Neural cell (in vitro differentiated cells): ENCODE results near the gene DHRS3. TPM values are rescaled to one million over a fixed set of nuclear protein-coding genes. Genes with fewer than 3 reads are reported as not detected.

Source experiments
- H2AFZ ChIP-seq: fragments of 200-600, 300-800 bp; sonication (generic), shearing (Covaris generic); 2 replicates; pipeline ENCODE4 v1.6.0; 2014; ENCODE audit warnings: low read depth, mild to moderate bottlenecking, antibody characterized with exemption, low read length, moderate library complexity
- H3F3A ChIP-seq: fragments of 200-600 bp; shearing (Covaris generic); 2 replicates; pipeline ENCODE4 v1.6.1; 2016; ENCODE audit warnings: mild to moderate bottlenecking, moderate library complexity, mixed read lengths, antibody characterized with exemption, low read length; ENCODE audit not compliant: insufficient read depth, poor library complexity, severe bottlenecking
- H3K27ac ChIP-seq: fragments of 200-600, 300-800 bp; sonication (generic), shearing (Covaris generic); 2 replicates; pipeline ENCODE4 v1.5.1; 2014; ENCODE audit warnings: mild to moderate bottlenecking, low read length, moderate library complexity
- H3K27me3 ChIP-seq: fragments of 300-800, 200-600 bp; sonication (generic), shearing (Covaris generic); 2 replicates; pipeline ENCODE4 v1.6.0; 2014; ENCODE audit warnings: mild to moderate bottlenecking, low read depth, low read length, moderate library complexity; ENCODE audit not compliant: insufficient read depth
- H3K36me3 ChIP-seq: fragments of 300-800, 200-600 bp; sonication (generic), shearing (Covaris generic); 2 replicates; pipeline ENCODE4 v1.5.1; 2014; ENCODE audit warnings: mild to moderate bottlenecking, antibody characterized with exemption, low read length, moderate library complexity; ENCODE audit not compliant: insufficient read depth
- H3K4me2 ChIP-seq: fragments of 300-800, 200-600 bp; sonication (generic), shearing (Covaris generic); 2 replicates; pipeline ENCODE4 v1.6.0; 2014; ENCODE audit warnings: mild to moderate bottlenecking, low read length
- H3K4me3 ChIP-seq: fragments of 300-800, 200-600 bp; sonication (generic), shearing (Covaris generic); 2 replicates; pipeline ENCODE4 v1.5.1; 2014; ENCODE audit warnings: mild to moderate bottlenecking, low read length, moderate library complexity
- H3K79me2 ChIP-seq: fragments of 200-600 bp; shearing (Covaris generic); replicated peaks from 2 replicates; pipeline ENCODE4 v1.6.0; 2014; ENCODE audit warnings: mild to moderate bottlenecking, low read length, moderate library complexity; ENCODE audit not compliant: insufficient read depth
- H3K9ac ChIP-seq: fragments of 300-800, 200-600 bp; sonication (generic), shearing (Covaris generic); 2 replicates; pipeline ENCODE4 v1.6.1; 2016; ENCODE audit warnings: mild to moderate bottlenecking, low read length, mixed read lengths
- H3K9me2 ChIP-seq: fragments of 200-600 bp; shearing (Covaris generic); 2 replicates; pipeline ENCODE4 v1.6.1; 2016; ENCODE audit warnings: mild to moderate bottlenecking, low read length, mixed read lengths; ENCODE audit not compliant: insufficient read depth
- H3K9me3 ChIP-seq: fragments of 200-600, 300-800 bp; sonication (generic), shearing (Covaris generic); 2 replicates; pipeline ENCODE4 v1.6.1; 2016; ENCODE audit warnings: mild to moderate bottlenecking, mixed run types, low read length, moderate library complexity, mixed read lengths
- H4K20me1 ChIP-seq: fragments of 200-600 bp; shearing (Covaris generic); 2 replicates; pipeline ENCODE4 v1.6.1; 2016; ENCODE audit warnings: mild to moderate bottlenecking, mixed run types; ENCODE audit not compliant: insufficient read depth
- EP300 ChIP-seq: fragments of 450-650 bp; conservative IDR thresholded peaks from 2 replicates; pipeline ENCODE4 v1.6.1; 2014; ENCODE audit warnings: antibody characterized with exemption, mild to moderate bottlenecking, moderate library complexity; ENCODE audit not compliant: poor library complexity, severe bottlenecking
- EZH2 ChIP-seq: fragments of 200-600, 300-800 bp; shearing (Covaris generic), sonication (generic); IDR thresholded peaks from 2 replicates; pipeline ENCODE4 v1.6.1; 2014; ENCODE audit warnings: antibody characterized with exemption, low read length, borderline replicate concordance, mild to moderate bottlenecking; ENCODE audit not compliant: insufficient read depth, poor library complexity, severe bottlenecking
- MXI1 ChIP-seq: fragments of 450-650 bp; conservative IDR thresholded peaks from 2 replicates; pipeline ENCODE4 v1.6.1; 2014; ENCODE audit warnings: antibody characterized with exemption, mild to moderate bottlenecking; ENCODE audit not compliant: poor library complexity, severe bottlenecking
- POLR2AphosphoS5 ChIP-seq: IDR thresholded peaks from 2 replicates; pipeline ENCODE4 v1.6.1; 2012
- RAD21 ChIP-seq: fragments of 450-650 bp; conservative IDR thresholded peaks from 2 replicates; pipeline ENCODE4 v1.6.1; 2014; ENCODE audit warnings: antibody characterized with exemption, mild to moderate bottlenecking, moderate library complexity
- SMC3 ChIP-seq: fragments of 450-650 bp; conservative IDR thresholded peaks from 2 replicates; pipeline ENCODE4 v1.6.1; 2014; ENCODE audit warnings: antibody characterized with exemption, mild to moderate bottlenecking, moderate library complexity; ENCODE audit not compliant: poor library complexity
- TAF1 ChIP-seq: IDR thresholded peaks from 2 replicates; pipeline ENCODE4 v1.6.1; 2012; ENCODE audit warnings: low read depth
- polyA plus RNA-seq: library from polyadenylated mRNA; depleted of rRNA; stranded (reverse); fragments of >200 nt; gene quantifications from 2 replicates; pipeline ENCODE4 v1.2.3, GENCODE V29; 2014
- TF ChIP-seq, protein P1 (sequence below): IDR thresholded peaks from 2 replicates; pipeline ENCODE4 v1.6.1; 2012; ENCODE audit warnings: borderline replicate concordance
- TF ChIP-seq, protein P2 (sequence below): fragments of 450-650 bp; IDR thresholded peaks from 2 replicates; pipeline ENCODE4 v1.5.1; 2014; ENCODE audit warnings: antibody characterized with exemption, mild to moderate bottlenecking, moderate library complexity; ENCODE audit not compliant: poor library complexity, severe bottlenecking

The DHRS3 gene
- polyA plus RNA-seq, 1 donor from 2014 or later = 0.22 TPM

DNA sequence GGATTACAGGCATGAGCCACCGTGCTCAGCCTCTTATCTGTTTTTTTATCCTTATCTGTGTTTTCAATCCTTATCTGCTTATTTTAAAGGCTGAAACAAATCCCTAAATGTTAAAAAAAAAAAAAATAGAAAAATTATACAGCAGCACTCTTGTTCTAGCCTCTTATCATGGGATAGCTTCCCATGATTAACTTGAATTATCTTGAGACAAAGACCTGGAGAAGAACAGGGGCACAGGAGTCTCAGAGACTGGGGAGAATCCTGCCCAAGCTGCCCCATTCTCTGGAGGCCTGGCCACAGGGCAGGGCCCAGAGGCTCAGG lies 86.9 kb downstream of the DHRS3 start:
- TF ChIP-seq POLR2AphosphoS5 (no peak), SMC3 (no peak), RAD21 (no peak), EP300 (no peak), EZH2 (no peak), TAF1 (no peak), MXI1 (no peak)
- TF ChIP-seq, protein P1, sequence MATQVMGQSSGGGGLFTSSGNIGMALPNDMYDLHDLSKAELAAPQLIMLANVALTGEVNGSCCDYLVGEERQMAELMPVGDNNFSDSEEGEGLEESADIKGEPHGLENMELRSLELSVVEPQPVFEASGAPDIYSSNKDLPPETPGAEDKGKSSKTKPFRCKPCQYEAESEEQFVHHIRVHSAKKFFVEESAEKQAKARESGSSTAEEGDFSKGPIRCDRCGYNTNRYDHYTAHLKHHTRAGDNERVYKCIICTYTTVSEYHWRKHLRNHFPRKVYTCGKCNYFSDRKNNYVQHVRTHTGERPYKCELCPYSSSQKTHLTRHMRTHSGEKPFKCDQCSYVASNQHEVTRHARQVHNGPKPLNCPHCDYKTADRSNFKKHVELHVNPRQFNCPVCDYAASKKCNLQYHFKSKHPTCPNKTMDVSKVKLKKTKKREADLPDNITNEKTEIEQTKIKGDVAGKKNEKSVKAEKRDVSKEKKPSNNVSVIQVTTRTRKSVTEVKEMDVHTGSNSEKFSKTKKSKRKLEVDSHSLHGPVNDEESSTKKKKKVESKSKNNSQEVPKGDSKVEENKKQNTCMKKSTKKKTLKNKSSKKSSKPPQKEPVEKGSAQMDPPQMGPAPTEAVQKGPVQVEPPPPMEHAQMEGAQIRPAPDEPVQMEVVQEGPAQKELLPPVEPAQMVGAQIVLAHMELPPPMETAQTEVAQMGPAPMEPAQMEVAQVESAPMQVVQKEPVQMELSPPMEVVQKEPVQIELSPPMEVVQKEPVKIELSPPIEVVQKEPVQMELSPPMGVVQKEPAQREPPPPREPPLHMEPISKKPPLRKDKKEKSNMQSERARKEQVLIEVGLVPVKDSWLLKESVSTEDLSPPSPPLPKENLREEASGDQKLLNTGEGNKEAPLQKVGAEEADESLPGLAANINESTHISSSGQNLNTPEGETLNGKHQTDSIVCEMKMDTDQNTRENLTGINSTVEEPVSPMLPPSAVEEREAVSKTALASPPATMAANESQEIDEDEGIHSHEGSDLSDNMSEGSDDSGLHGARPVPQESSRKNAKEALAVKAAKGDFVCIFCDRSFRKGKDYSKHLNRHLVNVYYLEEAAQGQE = no peak
- TF ChIP-seq, protein P2, sequence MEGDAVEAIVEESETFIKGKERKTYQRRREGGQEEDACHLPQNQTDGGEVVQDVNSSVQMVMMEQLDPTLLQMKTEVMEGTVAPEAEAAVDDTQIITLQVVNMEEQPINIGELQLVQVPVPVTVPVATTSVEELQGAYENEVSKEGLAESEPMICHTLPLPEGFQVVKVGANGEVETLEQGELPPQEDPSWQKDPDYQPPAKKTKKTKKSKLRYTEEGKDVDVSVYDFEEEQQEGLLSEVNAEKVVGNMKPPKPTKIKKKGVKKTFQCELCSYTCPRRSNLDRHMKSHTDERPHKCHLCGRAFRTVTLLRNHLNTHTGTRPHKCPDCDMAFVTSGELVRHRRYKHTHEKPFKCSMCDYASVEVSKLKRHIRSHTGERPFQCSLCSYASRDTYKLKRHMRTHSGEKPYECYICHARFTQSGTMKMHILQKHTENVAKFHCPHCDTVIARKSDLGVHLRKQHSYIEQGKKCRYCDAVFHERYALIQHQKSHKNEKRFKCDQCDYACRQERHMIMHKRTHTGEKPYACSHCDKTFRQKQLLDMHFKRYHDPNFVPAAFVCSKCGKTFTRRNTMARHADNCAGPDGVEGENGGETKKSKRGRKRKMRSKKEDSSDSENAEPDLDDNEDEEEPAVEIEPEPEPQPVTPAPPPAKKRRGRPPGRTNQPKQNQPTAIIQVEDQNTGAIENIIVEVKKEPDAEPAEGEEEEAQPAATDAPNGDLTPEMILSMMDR = no peak
- H2AFZ ChIP-seq = no peak overlapping the region

DNA sequence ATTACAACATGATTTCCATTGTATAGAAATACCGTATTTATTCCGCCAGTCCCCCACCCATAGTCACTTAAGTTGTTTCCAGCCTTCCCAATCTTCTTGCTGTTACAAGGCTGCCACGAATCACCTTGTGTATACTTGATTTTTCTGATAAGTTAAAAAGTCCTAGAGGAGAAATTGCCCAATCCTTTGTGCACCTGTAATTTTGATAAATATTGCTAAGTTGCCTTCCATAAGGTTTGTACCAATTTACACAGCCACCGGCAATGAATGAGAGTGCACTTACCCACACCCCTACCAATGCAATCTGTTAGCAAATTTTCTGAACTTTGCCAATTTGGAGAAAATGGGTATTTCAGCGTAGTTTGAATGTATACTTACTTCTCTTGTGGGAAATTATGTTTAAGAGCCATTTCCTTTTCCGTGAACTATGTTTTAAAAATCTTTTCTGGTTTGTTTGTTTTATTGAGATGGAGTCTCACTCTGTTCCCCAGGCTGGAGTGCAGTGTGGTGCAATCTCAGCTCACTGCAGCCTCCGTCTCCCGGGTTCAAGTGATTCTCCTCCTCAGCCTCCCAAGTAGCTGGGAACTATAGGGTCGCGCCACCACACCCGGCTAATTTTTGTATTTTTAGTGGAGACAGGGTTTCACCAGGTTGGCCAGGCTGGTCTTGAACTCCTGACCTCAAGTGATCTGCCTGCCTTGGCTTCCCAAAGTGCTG lies 87.4 kb downstream of the DHRS3 start:
- Histone ChIP-seq H3K4me3 (no peak overlapping the region), H4K20me1 (no peaks in the 10 kb centered on the region), H3K4me2 (no peak overlapping the region), H3K79me2 (no peaks in the 10 kb centered on the region), H3K27ac (no peak overlapping the region), H3K9me2 (no peaks in the 10 kb centered on the region), H3K36me3 (no peaks in the 10 kb centered on the region), H3K9ac (no peak overlapping the region), H3K9me3 (no peaks in the 10 kb centered on the region), H3F3A (no peaks in the 10 kb centered on the region), H3K27me3 (no peaks in the 10 kb centered on the region), H2AFZ (no peak overlapping the region)
- TF ChIP-seq, protein P2 = no peak
- TF ChIP-seq EP300 (no peak), RAD21 (no peak), MXI1 (no peak), SMC3 (no peak), POLR2AphosphoS5 (no peak), EZH2 (no peak)
- TF ChIP-seq, protein P1 = no peak

More for the DNA sequence above, 86.9 kb downstream of the DHRS3 start:
- no peak overlapping the region for H3K4me2 ChIP-seq
- no peaks in the 10 kb centered on the region for H3K79me2 ChIP-seq
- H3K27ac ChIP-seq = no peak overlapping the region
- H4K20me1 ChIP-seq = no peaks in the 10 kb centered on the region
- H3K9me2 ChIP-seq = no peaks in the 10 kb centered on the region
- no peak overlapping the region for H3K4me3 ChIP-seq
- H3K27me3 ChIP-seq = no peaks in the 10 kb centered on the region
- H3K36me3 ChIP-seq = no peaks in the 10 kb centered on the region
- H3K9me3 ChIP-seq = no peaks in the 10 kb centered on the region
- no peaks in the 10 kb centered on the region for H3F3A ChIP-seq
- H3K9ac ChIP-seq = no peak overlapping the region
